ENCODE results near the gene CBARP. TPM values are rescaled to one million over a fixed set of nuclear protein-coding genes. Genes with fewer than 3 reads are reported as not detected.

CBARP gene
- total RNA-seq, 1 donor from 2014 or later = 2.2 TPM

GRCh38 chr19:1265615-1266128 lies 27.9 kb upstream of the CBARP start:
- no peak for DNase-seq (ENCODE audit: low read depth, low spot score)

GRCh38 chr19:1264801-1265614 lies 27.2 kb upstream of the CBARP start:
- no peak for DNase-seq (ENCODE audit: low read depth, low spot score)

GRCh38 chr19:1263188-1263587 lies 25.4 kb upstream of the CBARP start:
- DNase-seq (ENCODE audit: low read depth, low spot score) = no peak

GRCh38 chr19:1262623-1263123 lies 24.9 kb upstream of the CBARP start:
- no peak for DNase-seq (ENCODE audit: low read depth, low spot score)

GRCh38 chr19:1261798-1262622 lies 24.2 kb upstream of the CBARP start:
- no peak for DNase-seq (ENCODE audit: low read depth, low spot score)

GRCh38 chr19:1261538-1261797 lies 23.7 kb upstream of the CBARP start:
- no peak for DNase-seq (ENCODE audit: low read depth, low spot score)

GRCh38 chr19:1260749-1261537 lies 23.1 kb upstream of the CBARP start:
- DNase-seq (ENCODE audit: low read depth, low spot score) = no peak

GRCh38 chr19:1259876-1260748 lies 22.3 kb upstream of the CBARP start:
- no peak for DNase-seq (ENCODE audit: low read depth, low spot score)

- DNase-seq (ENCODE audit: low read depth, low spot score) = no peak
These were observed 21.5 kb upstream of the CBARP start for GRCh38 chr19:1259206-1259875.

- no peak for DNase-seq (ENCODE audit: low read depth, low spot score)
These were observed 21.0 kb upstream of the CBARP start for GRCh38 chr19:1258707-1259205.

- DNase-seq (ENCODE audit: low read depth, low spot score) = no peak
These were observed 20.3 kb upstream of the CBARP start for GRCh38 chr19:1258163-1258492.

- DNase-seq (ENCODE audit: low read depth, low spot score) = no peak
These were observed 19.8 kb upstream of the CBARP start for GRCh38 chr19:1257475-1258162.

GRCh38 chr19:1256646-1257474 lies 19.1 kb upstream of the CBARP start:
- DNase-seq (ENCODE audit: low read depth, low spot score) = no peak

- DNase-seq (ENCODE audit: low read depth, low spot score) = no peak
These were observed 17.7 kb upstream of the CBARP start for GRCh38 chr19:1255186-1256161.

- DNase-seq (ENCODE audit: low read depth, low spot score) = no peak
These were observed 16.9 kb upstream of the CBARP start for GRCh38 chr19:1254530-1255185.

GRCh38 chr19:1254081-1254527 lies 16.3 kb upstream of the CBARP start:
- no peak for DNase-seq (ENCODE audit: low read depth, low spot score)
